H9 (cell line): ENCODE data around the gene SSR2. TPM values are rescaled to one million over a fixed set of nuclear protein-coding genes. Genes with fewer than 3 reads are reported as not detected.

Source experiments
- DNase-seq: peaks from one replicate; pipeline ENCODE4 v3.0.0-alpha.2; 2017
- H2AFZ ChIP-seq: one replicate; pipeline ENCODE4 v1.6.1; 2013; ENCODE audit warnings: mild to moderate bottlenecking, low read length, control low read depth, moderate library complexity
- H2AK5ac ChIP-seq: 2 replicates; pipeline ENCODE4 v1.6.1; 2013; ENCODE audit warnings: low read length, control low read depth, mixed read lengths; ENCODE audit not compliant: insufficient read length
- H2BK120ac ChIP-seq: one replicate; pipeline ENCODE4 v1.6.1; 2013; ENCODE audit warnings: low read depth, mild to moderate bottlenecking, low read length, control low read depth, inconsistent platforms; ENCODE audit not compliant: poor library complexity, severe bottlenecking
- H2BK12ac ChIP-seq: 2 replicates; pipeline ENCODE4 v1.6.1; 2013; ENCODE audit warnings: low read length, control low read depth, mixed read lengths, low read depth; ENCODE audit not compliant: insufficient read length
- H2BK15ac ChIP-seq: 2 replicates; pipeline ENCODE4 v1.6.1; 2013; ENCODE audit warnings: low read depth, low read length, control low read depth
- H2BK20ac ChIP-seq: one replicate; pipeline ENCODE4 v1.6.1; 2013; ENCODE audit warnings: low read depth, mild to moderate bottlenecking, low read length, control low read depth, inconsistent platforms; ENCODE audit not compliant: poor library complexity, severe bottlenecking
- H2BK5ac ChIP-seq: 2 replicates; pipeline ENCODE4 v1.6.1; 2013; ENCODE audit warnings: low read length, control low read depth, mixed read lengths; ENCODE audit not compliant: insufficient read length
- H3K14ac ChIP-seq: 2 replicates; pipeline ENCODE4 v1.6.1; 2013; ENCODE audit warnings: low read length, control low read depth; ENCODE audit not compliant: insufficient read depth
- H3K18ac ChIP-seq: 2 replicates; pipeline ENCODE4 v1.6.1; 2013; ENCODE audit warnings: low read depth, mild to moderate bottlenecking, mixed read lengths, low read length, control low read depth; ENCODE audit not compliant: insufficient read length
- H3K23ac ChIP-seq: 2 replicates; pipeline ENCODE4 v1.6.1; 2013; ENCODE audit warnings: low read length, control low read depth, mixed read lengths, low read depth; ENCODE audit not compliant: insufficient read length
- H3K23me2 ChIP-seq: 2 replicates; pipeline ENCODE4 v1.6.1; 2013; ENCODE audit warnings: low read depth, mild to moderate bottlenecking, mixed read lengths, low read length, control low read depth; ENCODE audit not compliant: insufficient read length, poor library complexity, severe bottlenecking
- H3K27ac ChIP-seq: 2 replicates; pipeline ENCODE4 v1.5.1; 2013; ENCODE audit warnings: low read length, control low read depth, mixed read lengths, low read depth; ENCODE audit not compliant: insufficient read length
- H3K27me3 ChIP-seq: 2 replicates; pipeline ENCODE4 v1.6.1; 2013; ENCODE audit warnings: low read length, control low read depth, inconsistent platforms; ENCODE audit not compliant: insufficient read depth
- H3K4ac ChIP-seq: 2 replicates; pipeline ENCODE4 v1.6.1; 2013; ENCODE audit warnings: low read depth, mild to moderate bottlenecking, control low read depth, inconsistent platforms, low read length, moderate library complexity
- H3K4me1 ChIP-seq: 2 replicates; pipeline ENCODE4 v1.6.1; 2013; ENCODE audit warnings: low read length, control low read depth, inconsistent platforms; ENCODE audit not compliant: insufficient read depth
- H3K4me2 ChIP-seq: 2 replicates; pipeline ENCODE4 v1.6.1; 2013; ENCODE audit warnings: low read length, control low read depth, mixed read lengths; ENCODE audit not compliant: insufficient read length, insufficient read depth
- H3K56ac ChIP-seq: 2 replicates; pipeline ENCODE4 v1.6.1; 2013; ENCODE audit warnings: low read depth, mild to moderate bottlenecking, mixed read lengths, low read length, control low read depth; ENCODE audit not compliant: insufficient read length
- H3K79me1 ChIP-seq: 2 replicates; pipeline ENCODE4 v1.6.1; 2013; ENCODE audit warnings: low read depth, mild to moderate bottlenecking, moderate library complexity, low read length, control low read depth, inconsistent platforms; ENCODE audit not compliant: insufficient read depth, poor library complexity, severe bottlenecking
- H3K79me2 ChIP-seq: 2 replicates; pipeline ENCODE4 v1.6.1; 2013; ENCODE audit warnings: low read length, control low read depth, inconsistent platforms; ENCODE audit not compliant: insufficient read depth
- H3K9ac ChIP-seq: 2 replicates; pipeline ENCODE4 v1.6.1; 2013; ENCODE audit warnings: low read length, control low read depth, mixed read lengths; ENCODE audit not compliant: insufficient read length; ENCODE audit errors: extremely low read depth
- H3K9me3 ChIP-seq: one replicate; pipeline ENCODE4 v1.6.1; 2013; ENCODE audit warnings: low read depth, low read length, inconsistent platforms; ENCODE audit not compliant: control insufficient read depth
- H3T11ph ChIP-seq: one replicate; pipeline ENCODE4 v1.6.1; 2013; ENCODE audit warnings: mild to moderate bottlenecking, low read length, control low read depth, inconsistent platforms
- H4K20me1 ChIP-seq: one replicate; pipeline ENCODE4 v1.6.1; 2013; ENCODE audit not compliant: control insufficient read depth, insufficient read length, insufficient read depth
- H4K5ac ChIP-seq: 2 replicates; pipeline ENCODE4 v1.6.1; 2013; ENCODE audit warnings: low read depth, mild to moderate bottlenecking, mixed read lengths, low read length, control low read depth; ENCODE audit not compliant: insufficient read length
- H4K8ac ChIP-seq: replicated peaks from 2 replicates; pipeline ENCODE4 v1.6.1; 2013; ENCODE audit warnings: low read length, control low read depth, mixed read lengths, low read depth; ENCODE audit not compliant: insufficient read length
- H4K91ac ChIP-seq: 2 replicates; pipeline ENCODE4 v1.6.1; 2013; ENCODE audit warnings: low read depth, mild to moderate bottlenecking, moderate library complexity, mixed read lengths, low read length, control low read depth; ENCODE audit not compliant: insufficient read length
- H3K27ac Mint-ChIP-seq, 3 experiments: 2 replicates in 2 of 3; 3 replicates in 1 of 3; pipeline ENCODE4 v1.8.0; 2020 to 2021; ENCODE audit warnings: mixed read lengths in 3 of 3, mild to moderate bottlenecking in 1 of 3, moderate library complexity in 1 of 3
- H3K27me3 Mint-ChIP-seq: 2 replicates; pipeline ENCODE4 v1.8.0; 2021; ENCODE audit warnings: low read depth, mild to moderate bottlenecking, moderate library complexity, mixed read lengths
- H3K36me3 Mint-ChIP-seq, 3 experiments: 2 replicates in 2 of 3; 3 replicates in 1 of 3; pipeline ENCODE4 v1.8.0; 2020 to 2021; ENCODE audit warnings: low read depth in 3 of 3, mixed read lengths in 3 of 3; ENCODE audit not compliant: insufficient read depth in 1 of 3
- H3K4me1 Mint-ChIP-seq, 2 experiments: 2 replicates each; pipeline ENCODE4 v1.8.0; 2020; ENCODE audit warnings: mixed read lengths in 2 of 2
- H3K4me3 Mint-ChIP-seq, 2 experiments: 2 replicates in 1 of 2; 3 replicates in 1 of 2; pipeline ENCODE4 v1.8.0; 2020 to 2021; ENCODE audit warnings: mild to moderate bottlenecking in 2 of 2, mixed read lengths in 2 of 2, moderate library complexity in 1 of 2
- H3K9me3 Mint-ChIP-seq, 2 experiments: 2 replicates in 1 of 2; 3 replicates in 1 of 2; pipeline ENCODE4 v1.8.0; 2020; ENCODE audit warnings: mild to moderate bottlenecking in 2 of 2, mixed read lengths in 2 of 2, moderate library complexity in 1 of 2
- CTCF ChIP-seq: fragments of 200-600 bp; sonication (generic); conservative IDR thresholded peaks from 3 replicates; pipeline ENCODE4 v1.8.0; 2021; ENCODE audit warnings: antibody characterized with exemption, mild to moderate bottlenecking
- WGBS: extraction: QIAGEN DNeasy Blood & Tissue Kit; methylation state at CpG from one replicate; pipeline ENCODE4 v1.1.7; 2013; ENCODE audit warnings: missing lambda C conversion rate, low lambda C conversion rate, mixed read lengths; ENCODE audit not compliant: insufficient read length; ENCODE audit errors: extremely low coverage; 5-methylcytosine and 5-hydroxymethylcytosine counted together
- total RNA-seq: library from RNA; stranded (reverse); gene quantifications from 2 replicates; pipeline ENCODE4 v1.2.1, GENCODE V29; 2021

Gene SSR2
- total RNA-seq, 1 experiment from 2014 or later: 170 TPM

DNA sequence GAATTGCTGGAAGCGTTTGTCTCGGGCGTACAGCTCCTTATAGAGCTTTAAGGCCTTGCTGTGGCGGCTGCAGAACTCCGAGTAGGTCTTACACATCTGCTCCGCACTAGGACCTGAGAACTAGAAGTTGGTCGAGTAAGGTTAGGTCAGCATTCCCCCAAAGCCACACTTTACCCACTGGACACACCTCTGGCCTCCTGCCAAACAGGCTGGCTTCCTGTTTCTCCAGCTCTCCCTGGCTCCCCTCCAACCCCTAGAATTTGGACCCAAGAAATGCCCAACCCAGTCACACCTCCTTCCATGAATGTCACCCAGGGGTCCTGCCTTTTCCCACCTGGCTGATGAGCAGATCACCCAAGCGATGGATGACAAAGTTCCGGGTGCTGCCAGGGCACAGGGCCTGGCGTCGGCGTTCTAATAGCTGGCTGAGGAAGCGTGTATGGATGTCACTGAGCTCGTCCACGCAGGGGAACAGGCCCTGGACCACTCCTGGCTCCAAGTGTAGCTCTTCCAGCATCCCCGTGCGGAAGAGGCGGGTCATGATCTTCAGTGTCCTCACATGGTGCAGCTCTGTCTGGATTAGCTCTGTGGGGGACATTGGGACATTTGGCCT, 58.0 kb downstream of the SSR2 start:
- H3K56ac ChIP-seq: no peak overlapping the region
- H3K23ac ChIP-seq: no peak overlapping the region
- no peak overlapping the region for H2BK12ac ChIP-seq
- H3K9me3 Mint-ChIP-seq: no peaks in the 10 kb centered on the region
- H3K27ac Mint-ChIP-seq: peak overlapping the region in 1 of 3 experiments; percentile 60; a peak in 2 of 7 replicates
- no peak overlapping the region for H3K4me3 Mint-ChIP-seq
- no peak overlapping the region for H2BK120ac ChIP-seq
- H3K18ac ChIP-seq: no peak overlapping the region
- no peaks in the 10 kb centered on the region for H3K23me2 ChIP-seq
- no peaks in the 10 kb centered on the region for H3K27me3 Mint-ChIP-seq
- no peak overlapping the region for H2BK15ac ChIP-seq
- DNase-seq: no peak
- no peak overlapping the region for H2BK5ac ChIP-seq
- H3K9ac ChIP-seq: no peak overlapping the region
- no peaks in the 10 kb centered on the region for H3K79me2 ChIP-seq
- H2AFZ ChIP-seq: no peak overlapping the region
- H3K79me1 ChIP-seq: peaks cover under 1% of the 10 kb centered on the region
- H4K5ac ChIP-seq: no peak overlapping the region
- H3K27ac ChIP-seq: no peak overlapping the region
- H3K4me2 ChIP-seq: no peak overlapping the region
- H4K91ac ChIP-seq: no peak overlapping the region
- no peak overlapping the region for H3K4ac ChIP-seq
- H3T11ph ChIP-seq: no peak overlapping the region
- H4K20me1 ChIP-seq: no peaks in the 10 kb centered on the region
- no peaks in the 10 kb centered on the region for H3K9me3 ChIP-seq
- no CpG with 5 or more reads among the region's 18 CpGs for WGBS
- no peak overlapping the region for H2AK5ac ChIP-seq
- peaks cover 3 to 15% of the 10 kb centered on the region in 2 experiments for H3K4me1 Mint-ChIP-seq
- no peak overlapping the region for H2BK20ac ChIP-seq
- no peak overlapping the region for H3K14ac ChIP-seq
- peaks cover 55 to 86% (median 82%) of the 10 kb centered on the region in 3 experiments for H3K36me3 Mint-ChIP-seq
- no peak for TF ChIP-seq CTCF
- H4K8ac ChIP-seq: no peak overlapping the region
- H3K27me3 ChIP-seq: no peaks in the 10 kb centered on the region
- H3K4me1 ChIP-seq: peaks cover 5% of the 10 kb centered on the region
